H1 (cell line): ENCODE measurements around the gene PARP14. TPM values are rescaled to one million over a fixed set of nuclear protein-coding genes. Genes with fewer than 3 reads are reported as not detected.

Source experiments
- CHD7 ChIP-seq: fragments of 300-600 bp; sonication (generic); IDR thresholded peaks from 2 replicates; pipeline ENCODE4 v1.7.1; 2012; ENCODE audit warnings: low read length, moderate library complexity, mild to moderate bottlenecking, inconsistent platforms; ENCODE audit not compliant: insufficient replicate concordance
- EGR1 ChIP-seq: IDR thresholded peaks from 2 replicates; pipeline ENCODE4 v1.6.1; 2011; ENCODE audit warnings: low read depth, low read length, borderline replicate concordance
- polyA plus RNA-seq, 7 experiments: library from polyadenylated mRNA; depleted of rRNA in 3 of 7; stranded (reverse) in 5 of 7; unstranded in 2 of 7; fragments of >200 nt in 5 of 7; fragments of 200-250 nt in 2 of 7; gene quantifications; 1 replicate in 5 of 7; 2 replicates in 1 of 7; 4 replicates in 1 of 7; pipeline versions ENCODE4 v1.2.1 to v1.2.3, GENCODE V29; 2011 to 2013; ENCODE audit warnings: missing spikeins in 2 of 7, mixed read lengths in 2 of 7
- total RNA-seq: library from RNA; stranded (reverse); fragmentation: NEBNext Ultra II Directional; extraction: Animal tissue kit (Norgen Biotek cat#: 25700); gene quantifications from 2 replicates; pipeline ENCODE4 v1.2.1, GENCODE V29; 2021
- TF ChIP-seq, protein P1 (sequence below): IDR thresholded peaks from 2 replicates; pipeline ENCODE4 v1.6.1; 2012; ENCODE audit warnings: inconsistent platforms

Gene PARP14
- total and polyA plus RNA-seq, 2 of the 8 experiments (the other 6 are each of a cell fraction or from before 2014, with no cell fraction given): 12.6 to 17.6 TPM

- TF ChIP-seq CHD7 (no peak), EGR1 (no peak)
- TF ChIP-seq, protein P1, sequence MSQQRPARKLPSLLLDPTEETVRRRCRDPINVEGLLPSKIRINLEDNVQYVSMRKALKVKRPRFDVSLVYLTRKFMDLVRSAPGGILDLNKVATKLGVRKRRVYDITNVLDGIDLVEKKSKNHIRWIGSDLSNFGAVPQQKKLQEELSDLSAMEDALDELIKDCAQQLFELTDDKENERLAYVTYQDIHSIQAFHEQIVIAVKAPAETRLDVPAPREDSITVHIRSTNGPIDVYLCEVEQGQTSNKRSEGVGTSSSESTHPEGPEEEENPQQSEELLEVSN: no peak
Measured at GRCh38 chr3:122671553-122671952, 9.1 kb upstream of the PARP14 start (continued).
